ENCODE results near the gene FADS2. TPM values are rescaled to one million over a fixed set of nuclear protein-coding genes. Genes with fewer than 3 reads are reported as not detected.

FADS2 gene
- total and polyA plus RNA-seq, 2 experiments from 2014 or later, result 5.2 to 5.5 TPM

GRCh38 chr11:61871158-61871597, 43.1 kb downstream of the FADS2 start:
- H3K79me2 ChIP-seq (ENCODE audit: insufficient read depth), result no peaks in the 10 kb centered on the region
- peaks cover 4% of the 10 kb centered on the region; the same call in 1 of the 2 replicates for H3K4me1 ChIP-seq (ENCODE audit: insufficient read depth)
- peak overlapping the region; percentile 88 for H3K4me2 ChIP-seq (ENCODE audit: unreplicated experiment)
- in situ Hi-C loops (cut with MboI), result no loop called here
- 2 to 4% methylated on average over 20 to 22 of the region's 24 CpGs for whole genome bisulfite sequencing, 2 experiments (ENCODE audit: low coverage in 1 of 2, low lambda C conversion rate in 2 of 2, missing lambda C conversion rate in 2 of 2)
- peaks cover 14% of the 10 kb centered on the region; the same call in 1 of the 2 replicates for H3F3A ChIP-seq (ENCODE audit: insufficient read depth)
- TF ChIP-seq EZH2phosphoT487 (IDR thresholded peaks at IDR 0.05; ENCODE audit: insufficient read depth, low read depth) (no peak), EZH2 (IDR thresholded peaks at IDR 0.05; ENCODE audit: insufficient read depth, poor library complexity, severe bottlenecking) (no peak)
- no peaks in the 10 kb centered on the region for H4K20me1 ChIP-seq (ENCODE audit: insufficient read depth)
- H3K36me3 ChIP-seq (ENCODE audit: low read depth), result peaks cover 4% of the 10 kb centered on the region; the same call in 1 of the 2 replicates
- H3K9me2 ChIP-seq (ENCODE audit: insufficient read depth), result no peaks in the 10 kb centered on the region
- no peaks in the 10 kb centered on the region for H3K27me3 ChIP-seq (replicated peaks; ENCODE audit: insufficient read depth)
- H2AFZ ChIP-seq, result peak overlapping the region; percentile 88
- peak overlapping the region; percentile 31; the same call in 1 of the 2 replicates for H3K27ac ChIP-seq
- no peak overlapping the region for H3K4me3 ChIP-seq
- no peaks in the 10 kb centered on the region for H3K9me3 ChIP-seq (ENCODE audit: low read depth)
- peak overlapping the region; percentile 60 for H3K9ac ChIP-seq
- peak; percentile 93 for DNase-seq

- 92% methylated on average over 20 of the region's 20 CpGs for WGBS, 2 experiments (ENCODE audit: low coverage in 1 of 2, low lambda C conversion rate in 2 of 2, missing lambda C conversion rate in 2 of 2)
- Histone ChIP-seq H3K36me3 (ENCODE audit: low read depth) (peaks cover 4% of the 10 kb centered on the region; the same call in 1 of the 2 replicates), H3K27me3 (replicated peaks; ENCODE audit: insufficient read depth) (no peaks in the 10 kb centered on the region), H4K20me1 (ENCODE audit: insufficient read depth) (no peaks in the 10 kb centered on the region), H3K9ac (no peak overlapping the region), H2AFZ (no peak overlapping the region), H3F3A (ENCODE audit: insufficient read depth) (peaks cover 14% of the 10 kb centered on the region; the same call in 1 of the 2 replicates), H3K79me2 (ENCODE audit: insufficient read depth) (no peaks in the 10 kb centered on the region), H3K4me2 (ENCODE audit: unreplicated experiment) (no peak overlapping the region), H3K4me3 (no peak overlapping the region), H3K9me3 (ENCODE audit: low read depth) (no peaks in the 10 kb centered on the region), H3K4me1 (ENCODE audit: insufficient read depth) (peaks cover 4% of the 10 kb centered on the region; the same call in 1 of the 2 replicates), H3K27ac (no peak overlapping the region), H3K9me2 (ENCODE audit: insufficient read depth) (no peaks in the 10 kb centered on the region)
- TF ChIP-seq EZH2 (IDR thresholded peaks at IDR 0.05; ENCODE audit: insufficient read depth, poor library complexity, severe bottlenecking) (no peak), EZH2phosphoT487 (IDR thresholded peaks at IDR 0.05; ENCODE audit: insufficient read depth, low read depth) (no peak)
- in situ Hi-C loops (cut with MboI), result no loop called here
- DNase-seq, result no peak
These were observed 45.0 kb downstream of the FADS2 start for GRCh38 chr11:61872935-61873565.

GRCh38 chr11:61873588-61874376, 45.7 kb downstream of the FADS2 start:
- no peak for DNase-seq
- Histone ChIP-seq H3K27me3 (replicated peaks; ENCODE audit: insufficient read depth) (no peaks in the 10 kb centered on the region), H4K20me1 (ENCODE audit: insufficient read depth) (no peaks in the 10 kb centered on the region), H3K9me3 (ENCODE audit: low read depth) (no peaks in the 10 kb centered on the region), H2AFZ (no peak overlapping the region), H3K4me2 (ENCODE audit: unreplicated experiment) (no peak overlapping the region), H3K9ac (no peak overlapping the region), H3K36me3 (ENCODE audit: low read depth) (peaks cover 4% of the 10 kb centered on the region; the same call in 1 of the 2 replicates), H3K79me2 (ENCODE audit: insufficient read depth) (no peaks in the 10 kb centered on the region), H3K4me3 (no peak overlapping the region), H3K4me1 (ENCODE audit: insufficient read depth) (peaks cover 4% of the 10 kb centered on the region; the same call in 1 of the 2 replicates), H3F3A (ENCODE audit: insufficient read depth) (peaks cover 14% of the 10 kb centered on the region; the same call in 1 of the 2 replicates), H3K9me2 (ENCODE audit: insufficient read depth) (no peaks in the 10 kb centered on the region), H3K27ac (no peak overlapping the region)
- WGBS, 2 experiments (ENCODE audit: low coverage in 1 of 2, low lambda C conversion rate in 2 of 2, missing lambda C conversion rate in 2 of 2), result 96 to 98% methylated on average over 10 to 16 of the region's 16 CpGs
- TF ChIP-seq EZH2 (IDR thresholded peaks at IDR 0.05; ENCODE audit: insufficient read depth, poor library complexity, severe bottlenecking) (no peak), EZH2phosphoT487 (IDR thresholded peaks at IDR 0.05; ENCODE audit: insufficient read depth, low read depth) (no peak)
- in situ Hi-C loops (cut with MboI), result no loop called here

- no peak for DNase-seq
- Histone ChIP-seq H3K4me2 (ENCODE audit: unreplicated experiment) (no peak overlapping the region), H3K27me3 (replicated peaks; ENCODE audit: insufficient read depth) (no peaks in the 10 kb centered on the region), H3K9me2 (ENCODE audit: insufficient read depth) (no peaks in the 10 kb centered on the region), H4K20me1 (ENCODE audit: insufficient read depth) (no peaks in the 10 kb centered on the region), H3K9me3 (ENCODE audit: low read depth) (no peaks in the 10 kb centered on the region), H3K27ac (no peak overlapping the region), H3K79me2 (ENCODE audit: insufficient read depth) (no peaks in the 10 kb centered on the region), H3K9ac (no peak overlapping the region), H3F3A (ENCODE audit: insufficient read depth) (peaks cover 14% of the 10 kb centered on the region; the same call in 1 of the 2 replicates), H2AFZ (no peak overlapping the region), H3K36me3 (ENCODE audit: low read depth) (peaks cover 4% of the 10 kb centered on the region; the same call in 1 of the 2 replicates), H3K4me3 (no peak overlapping the region), H3K4me1 (ENCODE audit: insufficient read depth) (peaks cover 4% of the 10 kb centered on the region; the same call in 1 of the 2 replicates)
- in situ Hi-C loops (cut with MboI), result no loop called here
- TF ChIP-seq EZH2 (IDR thresholded peaks at IDR 0.05; ENCODE audit: insufficient read depth, poor library complexity, severe bottlenecking), result no peak
- TF ChIP-seq EZH2phosphoT487 (IDR thresholded peaks at IDR 0.05; ENCODE audit: insufficient read depth, low read depth), result no peak
- WGBS, 2 experiments (ENCODE audit: low coverage in 1 of 2, low lambda C conversion rate in 2 of 2, missing lambda C conversion rate in 2 of 2), result 75 to 84% methylated on average over 8 to 12 of the region's 12 CpGs
These were observed 46.3 kb downstream of the FADS2 start for GRCh38 chr11:61874377-61874809.

Data from GM23248 (cell line).